Muscle of leg (tissue), 11 donors: ENCODE data around the gene UGT1A8. TPM values are rescaled to one million over a fixed set of nuclear protein-coding genes. Genes with fewer than 3 reads are reported as not detected.
"Not testable (repeated sequence)": the region's sequence is repeated elsewhere in the genome, so short reads cannot be mapped to it uniquely, and the experiment has no call there.

ENCODE experiments used
- DNase-seq: peaks from one replicate; pipeline ENCODE4 v3.0.0; 2013
- H3K27ac ChIP-seq: one replicate; pipeline ENCODE4 v1.5.1; 2013; ENCODE audit warnings: mild to moderate bottlenecking, low read length, control low read depth
- H3K27me3 ChIP-seq: one replicate; pipeline ENCODE4 v1.6.1; 2013; ENCODE audit warnings: low read length; ENCODE audit not compliant: control insufficient read depth, insufficient read depth
- H3K36me3 ChIP-seq: one replicate; pipeline ENCODE4 v1.6.1; 2013; ENCODE audit warnings: low read length; ENCODE audit not compliant: control insufficient read depth, insufficient read depth
- H3K4me1 ChIP-seq: one replicate; pipeline ENCODE4 v1.6.1; 2013; ENCODE audit warnings: low read length; ENCODE audit not compliant: control insufficient read depth, insufficient read depth
- H3K4me3 ChIP-seq: one replicate; pipeline ENCODE4 v1.5.1; 2013; ENCODE audit warnings: low read length, control low read depth
- H3K9me3 ChIP-seq: replicated peaks from 2 replicates; pipeline ENCODE4 v1.6.1; 2013; ENCODE audit warnings: low read depth, low read length; ENCODE audit not compliant: control insufficient read depth
- WGBS: methylation state at CpG from one replicate; pipeline ENCODE4 v1.1.5; 2013; ENCODE audit warnings: missing lambda C conversion rate; ENCODE audit not compliant: insufficient coverage; 5-methylcytosine and 5-hydroxymethylcytosine counted together
- polyA plus RNA-seq, 8 donors: library from polyadenylated mRNA; unstranded; fragments of 120-200 nt; gene quantifications; one replicate each; pipeline versions ENCODE4 v1.2.1 to v1.2.3, GENCODE V29; 2013; ENCODE audit warnings: inconsistent platforms in 1 of 8, low replicate concordance in 1 of 8; ENCODE audit not compliant: insufficient read length in 8 of 8, insufficient read depth in 1 of 8
- total RNA-seq: library from RNA; stranded (reverse); fragments of 120-200 nt; gene quantifications from one replicate; pipeline ENCODE4 v1.2.4, GENCODE V29; 2013

The UGT1A8 gene
- total and polyA plus RNA-seq, 9 donors = not detected

DNA sequence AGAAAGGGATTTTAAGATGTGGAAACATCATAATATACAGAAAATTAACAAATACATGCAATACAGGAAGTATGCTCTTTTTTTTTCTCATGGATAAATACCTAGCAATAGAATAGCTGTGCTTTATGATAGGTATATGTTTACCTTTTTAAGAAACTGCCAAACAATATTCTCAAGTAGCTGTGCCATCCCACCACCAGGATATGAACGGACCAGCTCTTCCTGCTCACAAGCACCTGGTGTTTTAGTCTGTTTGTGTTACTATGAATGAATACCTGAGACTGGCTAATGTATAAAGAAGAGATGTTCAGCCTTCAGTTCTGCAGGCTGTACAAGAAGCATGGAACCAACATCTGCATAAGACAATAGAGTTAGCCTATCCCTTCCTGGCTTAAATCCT, 19.9 kb upstream of the UGT1A8 start:
- WGBS = no CpG with 5 or more reads among the region's 1 CpG
- H3K27ac ChIP-seq = no peak overlapping the region
- no peak for DNase-seq

DNA sequence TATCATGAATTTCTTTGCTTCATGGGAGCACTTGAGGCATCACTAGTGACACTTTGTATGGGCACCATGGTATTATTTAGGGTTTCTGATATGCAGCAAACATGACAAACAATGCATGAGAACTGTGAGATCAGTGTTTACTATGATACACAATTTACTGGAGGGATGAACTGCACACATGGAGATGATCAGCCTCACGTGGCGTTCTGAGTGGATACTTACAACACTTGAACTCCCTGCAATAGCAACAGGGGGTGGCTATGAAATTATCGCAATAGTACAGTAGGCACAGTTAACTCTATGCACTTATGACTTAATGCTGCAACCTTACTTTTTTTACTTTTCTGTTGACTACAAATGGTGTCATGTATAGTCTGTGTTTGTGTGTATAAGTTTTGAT, 18.5 kb upstream of the UGT1A8 start:
- Histone ChIP-seq H3K9me3 (no peaks in the 10 kb centered on the region), H3K36me3 (no peaks in the 10 kb centered on the region), H3K27ac (no peak overlapping the region), H3K4me3 (no peak overlapping the region), H3K4me1 (no peaks in the 10 kb centered on the region), H3K27me3 (peaks cover 3% of the 10 kb centered on the region)
- no CpG with 5 or more reads among the region's 3 CpGs for WGBS
- DNase-seq = no peak

More for the DNA sequence above, 19.9 kb upstream of the UGT1A8 start:
- Histone ChIP-seq H3K36me3 (no peaks in the 10 kb centered on the region), H3K4me1 (no peaks in the 10 kb centered on the region), H3K4me3 (no peak overlapping the region), H3K27me3 (peaks cover 3% of the 10 kb centered on the region), H3K9me3 (no peaks in the 10 kb centered on the region)

DNA sequence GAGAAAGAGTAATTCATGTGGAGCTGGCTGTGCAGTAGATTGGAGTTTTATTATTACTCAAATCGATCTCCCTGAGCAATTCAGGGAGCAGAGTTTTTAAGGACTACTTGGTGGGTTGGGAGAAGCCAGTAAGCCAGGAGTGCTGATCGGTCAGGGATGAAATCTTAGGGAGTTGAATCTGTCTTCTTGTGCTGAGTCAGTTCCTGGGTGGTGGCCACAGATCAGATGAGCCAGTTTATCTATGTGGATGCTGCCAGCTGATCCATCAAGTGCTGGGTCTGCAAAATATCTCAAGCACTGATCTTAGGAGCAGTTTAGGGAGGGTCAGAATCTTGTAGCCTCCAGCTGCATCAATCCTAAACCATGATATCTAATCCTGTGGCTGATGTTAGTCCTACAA, 17.0 kb upstream of the UGT1A8 start:
- Histone ChIP-seq H3K9me3 (no peaks in the 10 kb centered on the region), H3K4me3 (no peak overlapping the region), H3K36me3 (no peaks in the 10 kb centered on the region), H3K4me1 (no peaks in the 10 kb centered on the region), H3K27me3 (peaks cover 3% of the 10 kb centered on the region), H3K27ac (no peak overlapping the region)
- DNase-seq = no peak
- 74% methylated on average over 2 of the region's 2 CpGs for WGBS

DNA sequence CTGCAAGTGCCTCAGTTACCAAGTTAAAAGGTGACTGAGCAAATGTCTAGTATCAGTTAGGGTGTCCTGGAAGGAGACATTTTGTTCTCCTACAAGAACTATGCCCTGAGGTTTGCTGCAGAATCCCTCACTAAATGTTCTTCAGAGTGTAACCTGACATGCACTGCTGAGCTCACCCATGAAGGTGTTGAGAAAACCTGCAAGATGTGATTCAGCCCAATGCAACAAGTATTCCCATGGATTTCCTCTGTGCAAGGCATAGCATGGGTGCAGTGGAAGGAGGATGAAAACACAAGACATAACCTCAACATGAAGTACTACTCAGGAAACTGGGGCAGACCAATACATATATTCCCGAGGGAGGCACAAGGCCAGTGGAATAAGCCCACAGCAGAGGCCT, 15.4 kb upstream of the UGT1A8 start:
- Histone ChIP-seq H3K4me3 (no peak overlapping the region), H3K4me1 (no peaks in the 10 kb centered on the region), H3K9me3 (no peaks in the 10 kb centered on the region), H3K27me3 (peaks cover 3% of the 10 kb centered on the region), H3K27ac (no peak overlapping the region), H3K36me3 (no peaks in the 10 kb centered on the region)
- no peak for DNase-seq
- no CpG with 5 or more reads among the region's 1 CpG for WGBS

DNA sequence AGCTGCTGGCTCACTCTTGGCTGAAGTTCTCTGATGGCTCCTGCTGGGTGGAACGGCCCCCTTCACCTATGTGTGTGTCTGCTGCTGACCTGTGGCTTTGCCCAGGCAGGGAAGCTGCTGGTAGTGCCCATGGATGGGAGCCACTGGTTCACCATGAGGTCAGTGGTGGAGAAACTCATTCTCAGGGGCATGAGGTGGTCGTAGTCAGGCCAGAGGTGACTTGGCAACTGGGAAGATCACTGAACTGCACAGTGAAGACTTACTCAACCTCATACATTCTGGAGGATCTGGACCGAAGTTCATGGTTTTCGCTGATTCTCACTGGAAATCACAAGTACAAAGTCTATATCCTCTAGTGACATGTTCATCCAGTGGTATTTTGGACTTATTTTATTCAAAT, 13.9 kb upstream of the UGT1A8 start:
- Histone ChIP-seq H3K27ac (no peak overlapping the region), H3K9me3 (no peaks in the 10 kb centered on the region), H3K27me3 (peaks cover 3% of the 10 kb centered on the region), H3K4me3 (no peak overlapping the region), H3K4me1 (no peaks in the 10 kb centered on the region), H3K36me3 (no peaks in the 10 kb centered on the region)
- no peak for DNase-seq
- WGBS = no CpG with 5 or more reads among the region's 4 CpGs

DNA sequence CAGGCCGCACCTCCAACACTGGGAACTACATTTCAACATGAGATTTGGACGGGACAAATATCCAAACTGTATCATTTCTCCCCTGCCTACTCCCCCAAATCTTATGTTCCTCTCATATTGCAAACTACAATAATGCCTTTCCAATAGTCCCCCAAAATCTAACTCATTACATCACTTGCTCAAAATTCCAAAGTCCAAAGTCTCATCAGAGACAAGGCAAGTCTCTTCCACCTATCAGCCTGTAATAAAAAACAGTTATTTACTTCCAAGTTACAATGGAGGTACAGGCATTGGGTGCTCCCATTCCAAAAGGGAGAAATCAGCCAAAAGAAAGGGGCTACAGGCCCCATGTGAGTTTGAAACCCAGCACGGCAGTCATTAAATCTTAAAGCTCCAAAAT, 12.6 kb upstream of the UGT1A8 start:
- H3K27ac ChIP-seq = no peak overlapping the region
- no peaks in the 10 kb centered on the region for H3K9me3 ChIP-seq
- no peaks in the 10 kb centered on the region for H3K4me1 ChIP-seq
- no peaks in the 10 kb centered on the region for H3K36me3 ChIP-seq
- 90% methylated on average over 2 of the region's 3 CpGs for WGBS
- no peak for DNase-seq
- peaks cover 3% of the 10 kb centered on the region for H3K27me3 ChIP-seq
- no peak overlapping the region for H3K4me3 ChIP-seq

DNA sequence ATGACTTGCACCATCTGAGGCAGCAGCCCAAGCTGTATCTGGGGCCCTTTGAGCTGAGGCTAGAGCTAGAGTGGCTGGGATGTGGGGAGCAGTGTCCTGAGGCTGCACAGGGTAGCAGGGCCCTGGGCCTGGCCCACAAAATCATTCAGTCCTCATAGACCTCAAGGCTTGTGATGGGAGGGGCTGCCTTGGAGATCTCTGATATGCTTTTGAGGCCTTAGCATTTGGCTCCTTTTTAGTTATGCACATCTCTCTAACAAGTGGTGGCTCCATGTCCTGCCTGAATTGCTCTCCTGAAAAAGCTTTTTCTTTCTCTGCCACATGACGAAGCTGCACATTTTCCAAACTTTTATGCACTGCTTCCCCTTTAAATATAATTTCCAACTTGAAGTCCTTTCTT, 11.8 kb upstream of the UGT1A8 start:
- no peaks in the 10 kb centered on the region for H3K9me3 ChIP-seq
- no peak for DNase-seq
- no peak overlapping the region for H3K4me3 ChIP-seq
- H3K36me3 ChIP-seq = no peaks in the 10 kb centered on the region
- no peaks in the 10 kb centered on the region for H3K27me3 ChIP-seq
- WGBS = 83% methylated on average over 1 of the region's 1 CpG
- H3K4me1 ChIP-seq = no peaks in the 10 kb centered on the region
- no peak overlapping the region for H3K27ac ChIP-seq

DNA sequence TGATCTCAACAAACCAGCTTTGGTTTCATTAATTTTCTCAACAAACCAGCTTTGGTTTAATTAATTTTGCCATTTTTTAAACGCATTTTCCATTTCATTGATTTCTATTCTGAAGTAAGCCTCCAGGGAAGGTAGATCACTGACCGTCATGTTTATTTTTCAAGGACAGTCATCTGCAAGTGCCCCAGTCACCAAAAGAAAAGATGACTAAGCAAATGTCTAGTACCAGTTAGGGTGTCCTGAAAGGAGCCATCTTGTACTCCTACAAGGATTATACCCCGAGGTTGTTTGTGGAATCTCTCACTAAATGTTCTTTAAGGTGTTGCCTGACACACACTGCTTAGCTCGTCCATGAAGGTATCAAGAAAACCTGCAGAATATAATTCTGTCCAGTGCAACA, 6.1 kb upstream of the UGT1A8 start:
- Histone ChIP-seq H3K27ac (no peak overlapping the region), H3K4me1 (no peaks in the 10 kb centered on the region), H3K9me3 (no peaks in the 10 kb centered on the region), H3K36me3 (no peaks in the 10 kb centered on the region), H3K4me3 (no peak overlapping the region), H3K27me3 (no peaks in the 10 kb centered on the region)
- DNase-seq = no peak
- WGBS = no CpG with 5 or more reads among the region's 4 CpGs

DNA sequence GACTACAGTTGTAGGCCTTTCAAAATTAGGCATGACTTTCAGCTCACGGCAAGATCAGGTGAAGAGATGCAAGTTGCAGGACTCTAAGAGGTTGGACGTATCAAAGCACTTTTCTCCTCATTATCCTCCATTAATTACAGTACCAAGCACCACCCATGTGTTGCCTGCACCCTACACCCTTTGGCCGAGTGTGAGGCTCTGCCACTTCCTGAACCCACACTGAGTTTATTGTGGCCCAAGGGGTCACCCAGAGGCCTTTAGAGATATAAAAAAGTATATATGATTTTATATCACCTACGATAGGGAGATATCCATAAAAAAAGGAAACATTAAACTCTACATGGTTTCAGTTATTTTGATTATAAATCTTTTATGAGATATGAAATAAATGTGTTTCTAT, 2.8 kb downstream of the UGT1A8 start:
- WGBS = 94% methylated on average over 2 of the region's 4 CpGs
- Histone ChIP-seq H3K4me1 (no peaks in the 10 kb centered on the region), H3K36me3 (no peaks in the 10 kb centered on the region), H3K27me3 (no peaks in the 10 kb centered on the region), H3K9me3 (no peaks in the 10 kb centered on the region), H3K27ac (no peak overlapping the region), H3K4me3 (no peak overlapping the region)
- no peak for DNase-seq

DNA sequence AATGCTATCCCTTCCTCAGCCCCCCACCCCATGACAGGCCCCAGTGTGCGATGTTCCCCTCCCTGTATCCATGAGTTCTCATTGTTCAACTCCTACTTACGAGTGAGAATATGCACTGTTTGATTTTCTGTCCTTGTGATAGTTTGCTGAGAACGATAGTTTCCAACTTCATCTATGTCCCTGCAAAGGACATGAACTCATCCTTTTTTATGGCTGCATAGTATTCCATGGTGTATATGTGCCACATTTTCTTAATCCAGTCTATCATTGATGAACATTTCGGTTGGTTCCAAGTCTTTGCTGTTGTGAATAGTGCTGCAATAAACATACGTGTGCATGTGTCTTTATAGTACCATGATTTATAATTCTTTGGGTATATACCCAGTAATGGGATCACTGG, 4.4 kb downstream of the UGT1A8 start:
- not testable (repeated sequence) for H3K9me3 ChIP-seq, H3K36me3 ChIP-seq, DNase-seq, H3K4me1 ChIP-seq, H3K4me3 ChIP-seq, H3K27ac ChIP-seq, H3K27me3 ChIP-seq
- no CpG with 5 or more reads among the region's 5 CpGs for WGBS

DNA sequence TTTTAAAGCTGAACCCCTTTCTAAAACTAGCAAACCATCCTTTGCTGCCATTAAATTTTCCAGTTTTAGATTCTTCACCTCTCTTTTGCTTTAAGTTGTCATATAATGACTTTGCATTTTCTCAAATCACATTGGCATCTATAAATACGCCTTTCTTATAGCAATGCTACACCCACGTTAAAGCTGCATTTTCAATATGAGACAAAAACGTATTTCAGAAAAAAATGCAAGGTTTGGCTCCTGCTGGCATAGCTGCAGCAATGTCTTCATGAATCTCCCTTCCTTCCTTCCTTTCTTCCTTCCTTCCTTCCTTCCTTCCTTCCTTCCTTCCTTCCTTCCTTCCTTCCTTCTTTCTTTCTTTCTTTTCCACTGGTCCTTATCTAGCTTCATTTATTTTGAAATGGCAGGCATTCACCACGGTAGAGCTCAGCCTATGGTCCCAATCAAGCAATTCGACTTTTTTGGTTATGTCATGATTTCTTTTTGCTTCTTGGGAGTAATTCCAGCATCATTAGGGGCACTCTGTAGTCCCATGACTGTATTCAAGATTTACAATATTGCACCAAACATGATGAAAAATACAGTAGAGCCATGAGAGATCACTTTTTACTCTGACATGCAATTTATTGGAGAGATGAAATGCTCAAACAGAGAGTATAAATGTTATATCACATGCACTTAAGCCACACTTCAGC, 10.0 kb downstream of the UGT1A8 start:
- no peak for DNase-seq
- no peaks in the 10 kb centered on the region for H3K36me3 ChIP-seq
- H3K9me3 ChIP-seq = no peaks in the 10 kb centered on the region
- no peak overlapping the region for H3K4me3 ChIP-seq
- no peak overlapping the region for H3K27ac ChIP-seq
- 54% methylated on average over 3 of the region's 5 CpGs for WGBS
- H3K4me1 ChIP-seq = no peaks in the 10 kb centered on the region
- no peaks in the 10 kb centered on the region for H3K27me3 ChIP-seq
